ENCODE results near the gene NFS1.

GRCh38 chr20:35630636-35631035 lies 68.5 kb downstream of the NFS1 start:
- TF ChIP-seq POLR2A (IDR thresholded peaks at IDR 0.05; ENCODE audit: low read depth, low read length) (no peak), TAF1 (IDR thresholded peaks at IDR 0.05; ENCODE audit: borderline replicate concordance, low read depth, low read length) (no peak), POLR2AphosphoS5 (IDR thresholded peaks at IDR 0.05; ENCODE audit: low read depth, low read length) (no peak)

Data from GM12892 (cell line).